Measurements from ENCODE around the gene ZNHIT1. TPM values are rescaled to one million over a fixed set of nuclear protein-coding genes. Genes with fewer than 3 reads are reported as not detected.

ZNHIT1 gene
- polyA plus RNA-seq, 4 donors: 68.1 to 240 (median 163) TPM

DNA sequence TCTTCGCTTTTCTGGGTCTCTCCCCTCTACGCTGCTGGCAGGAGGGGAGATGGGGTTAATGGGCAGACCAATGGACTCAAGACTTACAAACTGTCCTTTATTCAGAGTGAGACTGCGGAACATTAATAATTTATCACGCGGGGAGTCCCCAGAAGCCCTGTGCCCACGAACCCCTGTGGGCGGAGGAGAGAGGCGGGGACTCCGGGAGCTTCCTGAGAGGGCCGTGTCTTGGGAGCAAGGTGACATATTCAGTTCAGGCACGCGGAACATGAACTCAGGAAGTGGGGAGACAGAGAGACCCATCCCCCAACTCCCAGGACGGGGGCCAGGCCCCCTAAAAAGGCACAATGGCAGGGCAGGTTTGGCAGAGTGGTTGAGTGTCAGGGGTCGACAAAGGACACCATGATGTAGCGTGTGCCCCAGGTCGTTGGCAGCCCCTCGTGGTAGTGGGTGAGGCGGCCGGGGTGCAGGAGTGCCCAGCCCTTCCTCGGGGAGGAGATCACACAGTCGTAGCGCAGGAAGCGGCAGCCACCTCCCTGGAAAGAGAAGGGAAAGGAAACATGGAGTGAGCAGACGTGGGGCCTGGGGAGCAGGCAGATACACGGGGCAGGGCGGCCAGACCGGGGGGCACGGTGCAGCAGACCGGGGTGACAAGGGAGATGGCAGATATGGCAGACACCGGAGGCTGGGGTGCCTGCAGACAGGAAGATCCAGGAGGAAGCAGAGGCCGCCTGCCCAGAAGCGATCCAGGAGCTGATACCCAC is 11.9 kb upstream of the ZNHIT1 start:
- peaks cover 0 to 7% (median 5%) of the 10 kb centered on the region in 3 donors for H3K27me3 ChIP-seq (ENCODE audit: control insufficient read depth in 3 of 3, insufficient read depth in 3 of 3, low read length in 3 of 3)
- no peak overlapping the region for H3K27ac ChIP-seq (ENCODE audit: low read depth in 1 of 3, low read length in 2 of 3)
- DNase-seq: no peak
- 85 to 87% (median 86%) methylated on average over 31 to 32 of the region's 32 CpGs for WGBS, 3 donors
- no peak overlapping the region for H3K4me3 ChIP-seq (ENCODE audit: low read depth in 1 of 3, low read length in 3 of 3)
- peaks cover 0 to 9% (median 0%) of the 10 kb centered on the region in 3 donors for H3K4me1 ChIP-seq (ENCODE audit: control insufficient read depth in 3 of 3, insufficient read depth in 2 of 3, low read depth in 1 of 3, low read length in 2 of 3)
- H3K36me3 ChIP-seq (ENCODE audit: control insufficient read depth in 3 of 3, insufficient read depth in 2 of 3, low read depth in 1 of 3, low read length in 3 of 3): peaks cover 10 to 58% (median 12%) of the 10 kb centered on the region in 3 donors
- no peaks in the 10 kb centered on the region for H3K9me3 ChIP-seq (ENCODE audit: control insufficient read depth in 2 of 2, insufficient read depth in 1 of 2, low read depth in 1 of 2, low read length in 1 of 2)
- no peak for FAIRE-seq

GRCh38 chr7:101206665-101207042 is 11.3 kb upstream of the ZNHIT1 start:
- Histone ChIP-seq H3K27me3 (ENCODE audit: control insufficient read depth in 3 of 3, insufficient read depth in 3 of 3, low read length in 3 of 3) (peaks cover 0 to 5% (median 5%) of the 10 kb centered on the region in 3 donors), H3K4me1 (ENCODE audit: control insufficient read depth in 3 of 3, insufficient read depth in 2 of 3, low read depth in 1 of 3, low read length in 2 of 3) (peaks cover 0 to 5% (median 0%) of the 10 kb centered on the region in 3 donors), H3K9me3 (ENCODE audit: control insufficient read depth in 2 of 2, insufficient read depth in 1 of 2, low read depth in 1 of 2, low read length in 1 of 2) (no peaks in the 10 kb centered on the region), H3K36me3 (ENCODE audit: control insufficient read depth in 3 of 3, insufficient read depth in 2 of 3, low read depth in 1 of 3, low read length in 3 of 3) (peaks cover 13 to 63% (median 13%) of the 10 kb centered on the region in 3 donors), H3K27ac (ENCODE audit: low read depth in 1 of 3, low read length in 2 of 3) (no peak overlapping the region), H3K4me3 (ENCODE audit: low read depth in 1 of 3, low read length in 3 of 3) (no peak overlapping the region)
- FAIRE-seq: no peak
- WGBS, 3 donors: 83 to 90% (median 88%) methylated on average over 19 of the region's 19 CpGs
- no peak for DNase-seq

- H3K4me1 ChIP-seq (ENCODE audit: control insufficient read depth in 3 of 3, insufficient read depth in 2 of 3, low read depth in 1 of 3, low read length in 2 of 3): no peaks in the 10 kb centered on the region
- H3K4me3 ChIP-seq (ENCODE audit: low read depth in 1 of 3, low read length in 3 of 3): no peak overlapping the region
- no peak overlapping the region for H3K27ac ChIP-seq (ENCODE audit: low read depth in 1 of 3, low read length in 2 of 3)
- FAIRE-seq (no peak), DNase-seq (no peak)
- H3K27me3 ChIP-seq (ENCODE audit: control insufficient read depth in 3 of 3, insufficient read depth in 3 of 3, low read length in 3 of 3): peaks cover 0 to 2% (median under 1%) of the 10 kb centered on the region in 3 donors
- whole genome bisulfite sequencing, 3 donors: 93 to 96% (median 94%) methylated on average over 14 to 17 of the region's 17 CpGs
- no peaks in the 10 kb centered on the region for H3K9me3 ChIP-seq (ENCODE audit: control insufficient read depth in 2 of 2, insufficient read depth in 1 of 2, low read depth in 1 of 2, low read length in 1 of 2)
- H3K36me3 ChIP-seq (ENCODE audit: control insufficient read depth in 3 of 3, insufficient read depth in 2 of 3, low read depth in 1 of 3, low read length in 3 of 3): peaks cover 18 to 71% (median 20%) of the 10 kb centered on the region in 3 donors
These were observed 10.5 kb upstream of the ZNHIT1 start for GRCh38 chr7:101207459-101207858.

- FAIRE-seq: no peak
- Histone ChIP-seq H3K9me3 (ENCODE audit: control insufficient read depth in 2 of 2, insufficient read depth in 1 of 2, low read depth in 1 of 2, low read length in 1 of 2) (no peaks in the 10 kb centered on the region), H3K27me3 (ENCODE audit: control insufficient read depth in 3 of 3, insufficient read depth in 3 of 3, low read length in 3 of 3) (no peaks in the 10 kb centered on the region), H3K4me1 (ENCODE audit: control insufficient read depth in 3 of 3, insufficient read depth in 2 of 3, low read depth in 1 of 3, low read length in 2 of 3) (no peaks in the 10 kb centered on the region), H3K4me3 (ENCODE audit: low read depth in 1 of 3, low read length in 3 of 3) (no peak overlapping the region), H3K27ac (ENCODE audit: low read depth in 1 of 3, low read length in 2 of 3) (no peak overlapping the region), H3K36me3 (ENCODE audit: control insufficient read depth in 3 of 3, insufficient read depth in 2 of 3, low read depth in 1 of 3, low read length in 3 of 3) (peaks cover 20 to 83% (median 22%) of the 10 kb centered on the region in 3 donors)
- DNase-seq: no peak
- 89 to 94% (median 94%) methylated on average over 14 of the region's 14 CpGs for WGBS, 3 donors
These were observed 9.2 kb upstream of the ZNHIT1 start for GRCh38 chr7:101208794-101209193.

DNA sequence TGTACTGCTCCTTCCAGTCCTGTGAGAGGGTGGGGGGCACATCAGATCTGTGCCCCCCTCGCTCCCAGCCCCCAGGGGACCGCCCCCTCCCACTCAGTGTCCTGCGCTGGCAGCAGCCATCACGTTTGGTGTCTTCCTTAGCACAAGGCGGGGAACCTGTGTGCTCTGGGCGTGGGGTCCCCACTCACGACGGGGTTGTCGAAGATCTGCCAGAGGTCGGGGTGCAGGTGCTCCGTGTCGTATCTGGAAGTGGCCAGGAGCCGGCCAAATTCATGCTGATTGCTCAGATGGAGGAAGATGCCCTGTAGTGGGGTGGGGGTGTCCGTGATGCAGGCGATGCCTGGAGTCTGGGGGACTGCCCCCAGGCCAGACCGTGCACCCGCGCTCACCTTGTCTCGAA is 7.8 kb upstream of the ZNHIT1 start:
- FAIRE-seq (no peak), DNase-seq (no peak)
- no peaks in the 10 kb centered on the region for H3K4me1 ChIP-seq (ENCODE audit: control insufficient read depth in 3 of 3, insufficient read depth in 2 of 3, low read depth in 1 of 3, low read length in 2 of 3)
- H3K4me3 ChIP-seq (ENCODE audit: low read depth in 1 of 3, low read length in 3 of 3): no peak overlapping the region
- no peak overlapping the region for H3K27ac ChIP-seq (ENCODE audit: low read depth in 1 of 3, low read length in 2 of 3)
- 94% methylated on average over 17 to 19 of the region's 19 CpGs for WGBS, 3 donors
- H3K36me3 ChIP-seq (ENCODE audit: control insufficient read depth in 3 of 3, insufficient read depth in 2 of 3, low read depth in 1 of 3, low read length in 3 of 3): peaks cover 20 to 93% (median 22%) of the 10 kb centered on the region in 3 donors
- H3K27me3 ChIP-seq (ENCODE audit: control insufficient read depth in 3 of 3, insufficient read depth in 3 of 3, low read length in 3 of 3): no peaks in the 10 kb centered on the region
- H3K9me3 ChIP-seq (ENCODE audit: control insufficient read depth in 2 of 2, insufficient read depth in 1 of 2, low read depth in 1 of 2, low read length in 1 of 2): no peaks in the 10 kb centered on the region

- Histone ChIP-seq H3K27me3 (ENCODE audit: control insufficient read depth in 3 of 3, insufficient read depth in 3 of 3, low read length in 3 of 3) (no peaks in the 10 kb centered on the region), H3K27ac (ENCODE audit: low read depth in 1 of 3, low read length in 2 of 3) (no peak overlapping the region), H3K4me3 (ENCODE audit: low read depth in 1 of 3, low read length in 3 of 3) (no peak overlapping the region), H3K4me1 (ENCODE audit: control insufficient read depth in 3 of 3, insufficient read depth in 2 of 3, low read depth in 1 of 3, low read length in 2 of 3) (peaks cover 0 to 6% (median 2%) of the 10 kb centered on the region in 3 donors), H3K36me3 (ENCODE audit: control insufficient read depth in 3 of 3, insufficient read depth in 2 of 3, low read depth in 1 of 3, low read length in 3 of 3) (peaks cover 20 to 92% (median 24%) of the 10 kb centered on the region in 3 donors), H3K9me3 (ENCODE audit: control insufficient read depth in 2 of 2, insufficient read depth in 1 of 2, low read depth in 1 of 2, low read length in 1 of 2) (no peaks in the 10 kb centered on the region)
- 96 to 97% (median 96%) methylated on average over 19 to 24 of the region's 24 CpGs for WGBS, 3 donors
- DNase-seq: no peak
- no peak for FAIRE-seq
These were observed 6.5 kb upstream of the ZNHIT1 start for GRCh38 chr7:101211501-101211900.

- Histone ChIP-seq H3K27ac (ENCODE audit: low read depth in 1 of 3, low read length in 2 of 3) (no peak overlapping the region), H3K4me1 (ENCODE audit: control insufficient read depth in 3 of 3, insufficient read depth in 2 of 3, low read depth in 1 of 3, low read length in 2 of 3) (peaks cover 0 to 11% (median 2%) of the 10 kb centered on the region in 3 donors), H3K36me3 (ENCODE audit: control insufficient read depth in 3 of 3, insufficient read depth in 2 of 3, low read depth in 1 of 3, low read length in 3 of 3) (peaks cover 20 to 88% (median 24%) of the 10 kb centered on the region in 3 donors), H3K9me3 (ENCODE audit: control insufficient read depth in 2 of 2, insufficient read depth in 1 of 2, low read depth in 1 of 2, low read length in 1 of 2) (no peaks in the 10 kb centered on the region), H3K4me3 (ENCODE audit: low read depth in 1 of 3, low read length in 3 of 3) (no peak overlapping the region), H3K27me3 (ENCODE audit: control insufficient read depth in 3 of 3, insufficient read depth in 3 of 3, low read length in 3 of 3) (no peaks in the 10 kb centered on the region)
- DNase-seq (no peak), FAIRE-seq (no peak)
- WGBS, 3 donors: 93 to 99% (median 95%) methylated on average over 6 to 8 of the region's 8 CpGs
These were observed 6.0 kb upstream of the ZNHIT1 start for GRCh38 chr7:101212014-101212413.

GRCh38 chr7:101216001-101216859 is 1.7 kb upstream of the ZNHIT1 start:
- peaks cover 0 to 31% (median 5%) of the 10 kb centered on the region in 3 donors for H3K4me1 ChIP-seq (ENCODE audit: control insufficient read depth in 3 of 3, insufficient read depth in 2 of 3, low read depth in 1 of 3, low read length in 2 of 3)
- 67 to 74% (median 74%) methylated on average over 28 to 31 of the region's 31 CpGs for WGBS, 3 donors
- peak overlapping the region in 2 of 3 donors; percentile 73 to 77 for H3K4me3 ChIP-seq (ENCODE audit: low read depth in 1 of 3, low read length in 3 of 3)
- no peaks in the 10 kb centered on the region for H3K9me3 ChIP-seq (ENCODE audit: control insufficient read depth in 2 of 2, insufficient read depth in 1 of 2, low read depth in 1 of 2, low read length in 1 of 2)
- peak overlapping the region in 2 of 3 donors; percentile 98 to 99 for H3K27ac ChIP-seq (ENCODE audit: low read depth in 1 of 3, low read length in 2 of 3)
- DNase-seq (no peak), FAIRE-seq (no peak)
- H3K36me3 ChIP-seq (ENCODE audit: control insufficient read depth in 3 of 3, insufficient read depth in 2 of 3, low read depth in 1 of 3, low read length in 3 of 3): peaks cover 11 to 54% (median 11%) of the 10 kb centered on the region in 3 donors
- H3K27me3 ChIP-seq (ENCODE audit: control insufficient read depth in 3 of 3, insufficient read depth in 3 of 3, low read length in 3 of 3): no peaks in the 10 kb centered on the region
